HG03280 (cell line): ENCODE data around the gene ATG4B.

Experiments
- ATAC-seq: cut with Tn5 transposase; IDR thresholded peaks from one replicate; pipeline ENCODE4 v1.9.1; 2021; ENCODE audit warnings: mild to moderate bottlenecking, moderate library complexity; ENCODE audit not compliant: unreplicated experiment

Gene ATG4B

GRCh38 chr2:241680827-241681599, 43.5 kb downstream of the ATG4B start:
- ATAC-seq: no peak

DNA sequence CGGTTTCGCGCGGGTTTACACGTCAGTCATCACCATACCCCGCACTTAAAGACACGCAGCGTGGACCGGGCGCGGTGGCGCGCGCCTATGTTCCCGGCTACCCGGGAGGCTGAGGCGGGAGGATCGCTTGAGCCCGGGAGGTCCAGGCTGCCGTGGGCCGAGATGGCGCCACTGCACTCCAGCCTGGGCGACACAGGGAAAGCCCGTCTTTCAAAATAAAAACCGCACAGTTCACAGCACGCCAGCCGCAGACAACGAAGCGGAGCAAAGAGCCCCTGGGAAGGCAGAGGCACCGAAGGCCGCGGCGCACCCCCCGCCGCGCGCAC, 48.8 kb downstream of the ATG4B start:
- ATAC-seq: peak; percentile 18

DNA sequence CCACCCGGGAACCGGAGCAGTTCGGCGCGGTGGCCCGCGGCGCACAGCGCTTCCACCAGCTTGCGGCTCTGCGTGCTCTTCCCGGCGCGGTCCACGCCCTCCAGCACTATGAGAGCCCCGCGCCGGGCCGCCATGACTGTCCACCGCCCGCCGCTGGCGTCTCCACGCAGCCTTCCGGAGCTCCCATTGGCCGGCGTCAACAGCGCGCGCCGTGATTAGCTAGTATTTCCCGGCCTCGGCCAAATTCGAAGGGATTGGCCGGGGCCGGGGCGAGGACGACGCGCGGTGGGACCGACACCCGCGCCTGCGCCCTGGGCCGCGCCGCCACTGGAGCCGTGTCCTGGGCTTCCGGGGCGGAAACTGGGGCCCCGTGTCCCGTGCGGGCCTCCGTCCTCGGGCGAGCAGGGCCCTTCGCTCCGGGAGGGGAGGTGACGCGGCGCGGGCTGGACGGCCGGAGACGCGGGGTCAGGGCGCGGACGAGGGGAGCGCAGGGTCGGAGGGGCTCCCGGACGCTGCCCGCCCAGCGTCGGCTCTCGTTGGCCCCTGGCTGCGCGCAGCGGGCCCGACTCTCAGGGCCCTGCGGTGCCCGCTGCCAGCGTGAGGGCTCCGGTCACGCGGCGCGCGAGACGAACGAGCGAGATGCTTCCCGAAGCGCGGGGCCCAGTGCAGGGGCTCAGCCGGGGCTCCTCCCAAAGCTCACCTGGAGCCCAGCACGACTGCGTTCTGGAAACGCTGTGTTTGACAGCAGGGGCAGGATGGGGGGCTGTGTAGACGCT, 49.3 kb downstream of the ATG4B start, which contains the start of gene DTYMK:
Gene DTYMK, minus strand, starts transcription at position 166 of the 776 bp plus-strand sequence. Its CDS starts 32 bp downstream, at position 134.
- peak; percentile 94 for ATAC-seq

- no peak for ATAC-seq
Observed at GRCh38 chr2:241689306-241689705, 51.8 kb downstream of the ATG4B start.

- ATAC-seq: no peak
Observed at GRCh38 chr2:241690202-241690717, 52.8 kb downstream of the ATG4B start.

- no peak for ATAC-seq
Observed at GRCh38 chr2:241692448-241692847, 55.0 kb downstream of the ATG4B start.

DNA sequence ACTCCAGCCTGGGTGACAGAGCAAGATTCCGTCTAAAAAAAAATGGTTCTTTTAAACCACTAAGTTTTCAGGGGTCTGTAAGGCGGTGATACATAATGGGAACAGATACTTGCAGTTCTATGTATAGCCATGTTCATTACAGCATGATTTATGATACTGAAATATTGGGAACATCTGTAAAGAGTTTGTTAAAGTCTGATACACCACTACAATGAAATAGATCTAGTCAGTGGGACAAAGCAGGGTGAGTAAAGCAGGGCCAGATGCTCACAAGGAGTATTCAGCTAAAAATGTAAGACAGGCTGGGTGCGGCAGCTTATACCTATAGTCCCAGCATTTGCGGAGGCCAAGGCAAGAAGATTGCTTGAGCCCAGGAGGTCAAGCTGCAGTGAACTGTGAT, 58.2 kb downstream of the ATG4B start:
- no peak for ATAC-seq

- no peak for ATAC-seq
Observed at GRCh38 chr2:241701149-241701398, 63.6 kb downstream of the ATG4B start.

DNA sequence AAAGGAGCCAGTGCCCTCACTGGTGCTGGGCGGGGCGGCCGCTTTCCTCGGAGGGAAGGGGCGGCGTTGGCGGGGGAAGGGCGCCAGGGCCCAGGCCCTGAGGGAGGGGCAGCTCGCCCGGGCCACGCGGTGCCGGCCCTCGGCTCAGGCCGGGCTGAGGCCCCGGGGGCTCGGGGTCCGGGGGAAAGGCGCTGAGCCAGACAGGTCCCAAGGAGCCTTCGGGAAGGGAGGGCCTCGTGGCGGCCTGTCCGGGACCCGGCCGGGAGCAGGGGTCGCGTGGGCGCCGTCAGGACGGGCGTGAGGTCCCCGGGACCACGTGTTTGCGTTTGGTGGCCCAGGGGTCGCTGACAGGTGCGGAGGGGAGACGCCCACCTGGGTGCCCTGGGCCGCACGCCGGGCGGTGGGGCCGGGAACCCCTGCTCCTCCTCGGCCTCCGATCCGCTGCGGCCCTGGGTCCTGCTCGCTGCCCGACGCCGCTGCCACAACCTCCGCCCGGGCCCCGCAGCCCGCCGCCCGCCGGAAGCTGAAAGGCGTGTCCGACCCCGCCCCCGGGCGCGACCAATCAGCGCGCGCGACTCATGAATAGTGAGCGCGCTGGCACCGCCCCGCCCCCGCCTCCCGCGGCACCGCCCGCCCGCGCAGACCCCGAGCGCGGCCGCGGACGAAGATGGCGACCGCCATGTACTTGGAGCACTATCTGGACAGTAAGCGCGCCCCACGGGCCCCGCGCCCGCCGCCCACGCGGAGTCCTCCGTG, 64.1 kb downstream of the ATG4B start, which contains the start of gene ING5:
Gene ING5, plus strand, starts transcription at position 641 of the 756 bp plus-strand sequence. Its CDS starts 27 bp downstream, at position 668.
- ATAC-seq: peak; percentile 58

DNA sequence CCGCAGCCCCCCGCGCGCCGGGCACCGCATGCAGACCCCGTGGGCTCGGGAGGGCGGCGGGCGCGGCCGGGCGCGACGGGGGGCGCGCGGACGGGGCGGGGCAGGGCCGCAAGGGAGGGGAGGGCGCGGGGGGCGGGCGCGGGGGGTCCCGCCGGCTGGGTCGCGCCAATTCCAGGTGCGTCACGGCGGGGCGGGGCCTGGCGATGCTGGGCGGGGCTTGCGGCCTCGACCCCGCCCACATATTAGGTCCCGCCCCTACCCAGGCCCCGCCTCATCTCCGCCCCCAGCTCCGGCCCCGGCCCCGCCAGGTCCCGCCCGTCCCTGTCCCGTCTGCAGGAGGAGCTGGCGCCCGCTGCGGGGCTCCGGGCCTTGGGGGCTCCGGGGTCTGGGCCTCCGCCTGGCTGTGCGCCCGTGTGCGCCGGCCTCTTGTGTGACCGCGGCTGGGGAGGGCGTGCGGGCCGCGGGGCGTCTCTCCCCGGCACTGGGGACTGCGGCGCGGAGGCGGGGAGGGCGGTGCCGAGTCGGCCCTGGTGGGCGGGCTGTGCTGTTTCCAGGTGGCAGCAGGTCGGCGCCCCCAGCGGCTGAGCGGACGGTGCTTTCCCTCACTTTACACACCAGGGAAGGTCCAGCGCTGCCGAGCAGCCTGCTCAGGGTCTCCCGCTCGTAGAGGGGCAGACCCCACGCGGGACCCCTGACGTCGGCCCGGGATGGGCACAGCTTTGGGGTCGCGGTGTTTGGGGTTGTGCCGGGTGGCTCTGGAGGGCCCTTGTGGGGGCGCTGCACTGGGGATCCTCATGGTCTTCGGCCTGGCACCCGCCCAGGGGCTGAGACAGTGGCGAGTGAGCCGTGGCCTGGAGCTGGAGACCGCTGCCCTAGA, 64.9 kb downstream of the ATG4B start:
- ATAC-seq: peak; percentile 67

DNA sequence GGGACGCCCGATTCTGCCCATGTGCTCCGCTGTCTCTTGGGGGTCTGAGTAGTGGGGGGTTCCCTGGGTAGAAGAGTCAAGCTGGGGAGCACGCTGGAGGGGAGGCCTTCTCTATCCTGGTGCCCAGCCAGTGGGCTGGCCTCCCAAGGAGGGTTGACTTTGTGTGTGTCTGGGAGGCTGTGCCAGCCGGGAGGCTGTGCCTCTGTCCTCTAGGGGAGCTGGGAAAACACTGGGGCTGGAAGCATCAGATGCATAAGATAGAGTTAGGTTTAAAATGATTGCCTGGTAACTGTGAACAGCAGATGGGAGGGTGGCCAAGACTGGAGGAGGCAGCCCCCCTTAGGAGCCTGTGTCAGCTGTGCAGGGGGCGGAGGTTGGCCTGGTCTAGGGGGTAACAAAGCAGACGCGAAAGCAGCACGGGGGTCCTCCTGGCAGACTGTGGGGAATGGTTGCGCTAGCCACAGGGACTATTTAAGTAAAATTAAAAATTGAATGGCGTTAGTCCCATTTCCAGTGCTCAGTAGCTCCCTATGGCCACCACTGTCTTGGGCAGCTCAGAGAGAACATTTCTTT, 65.6 kb downstream of the ATG4B start:
- no peak for ATAC-seq

DNA sequence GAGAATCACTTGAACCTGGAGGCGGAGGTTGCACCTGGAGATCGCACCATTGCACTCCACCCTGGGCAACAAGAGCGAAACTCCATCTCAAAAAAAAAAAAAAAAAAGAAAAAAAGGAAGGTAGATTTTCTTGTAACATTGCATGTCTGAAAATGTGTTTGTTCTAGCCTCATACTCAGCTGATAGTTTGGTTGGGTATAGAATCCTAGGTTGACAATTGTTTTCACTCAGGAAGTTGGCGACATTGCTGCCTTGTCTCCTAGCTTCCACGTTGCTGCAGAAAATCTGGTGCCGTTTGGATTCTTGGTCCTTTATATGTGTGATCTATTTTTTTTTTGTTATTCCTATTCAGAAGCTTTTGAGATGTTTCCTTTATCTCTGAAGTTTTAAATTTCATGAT, 69.0 kb downstream of the ATG4B start:
- no peak for ATAC-seq

- ATAC-seq: no peak
Observed at GRCh38 chr2:241708879-241709278, 71.4 kb downstream of the ATG4B start.

GRCh38 chr2:241719093-241719492, 81.6 kb downstream of the ATG4B start:
- no peak for ATAC-seq

- ATAC-seq: no peak
Observed at GRCh38 chr2:241720099-241720498, 82.6 kb downstream of the ATG4B start.

GRCh38 chr2:241720560-241720959, 83.1 kb downstream of the ATG4B start:
- no peak for ATAC-seq

- ATAC-seq: no peak
Observed at GRCh38 chr2:241721852-241722251, 84.4 kb downstream of the ATG4B start.

- no peak for ATAC-seq
Observed at GRCh38 chr2:241722896-241723454, 85.5 kb downstream of the ATG4B start.
